ENCODE results near the gene CRELD2.

The CRELD2 gene, protein sequence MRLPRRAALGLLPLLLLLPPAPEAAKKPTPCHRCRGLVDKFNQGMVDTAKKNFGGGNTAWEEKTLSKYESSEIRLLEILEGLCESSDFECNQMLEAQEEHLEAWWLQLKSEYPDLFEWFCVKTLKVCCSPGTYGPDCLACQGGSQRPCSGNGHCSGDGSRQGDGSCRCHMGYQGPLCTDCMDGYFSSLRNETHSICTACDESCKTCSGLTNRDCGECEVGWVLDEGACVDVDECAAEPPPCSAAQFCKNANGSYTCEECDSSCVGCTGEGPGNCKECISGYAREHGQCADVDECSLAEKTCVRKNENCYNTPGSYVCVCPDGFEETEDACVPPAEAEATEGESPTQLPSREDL

GRCh38 chr22:49917974-49918910 is at the start of gene CRELD2, which contains the start of gene ALG12:
CRELD2 (plus strand) TSS chr22:49918634; CDS start chr22:49918770, 136 bp downstream.
ALG12 (minus strand) TSS chr22:49918438; CDS start chr22:49913765, 4,673 bp downstream.
- peak; percentile 99 for DNase-seq

DNA sequence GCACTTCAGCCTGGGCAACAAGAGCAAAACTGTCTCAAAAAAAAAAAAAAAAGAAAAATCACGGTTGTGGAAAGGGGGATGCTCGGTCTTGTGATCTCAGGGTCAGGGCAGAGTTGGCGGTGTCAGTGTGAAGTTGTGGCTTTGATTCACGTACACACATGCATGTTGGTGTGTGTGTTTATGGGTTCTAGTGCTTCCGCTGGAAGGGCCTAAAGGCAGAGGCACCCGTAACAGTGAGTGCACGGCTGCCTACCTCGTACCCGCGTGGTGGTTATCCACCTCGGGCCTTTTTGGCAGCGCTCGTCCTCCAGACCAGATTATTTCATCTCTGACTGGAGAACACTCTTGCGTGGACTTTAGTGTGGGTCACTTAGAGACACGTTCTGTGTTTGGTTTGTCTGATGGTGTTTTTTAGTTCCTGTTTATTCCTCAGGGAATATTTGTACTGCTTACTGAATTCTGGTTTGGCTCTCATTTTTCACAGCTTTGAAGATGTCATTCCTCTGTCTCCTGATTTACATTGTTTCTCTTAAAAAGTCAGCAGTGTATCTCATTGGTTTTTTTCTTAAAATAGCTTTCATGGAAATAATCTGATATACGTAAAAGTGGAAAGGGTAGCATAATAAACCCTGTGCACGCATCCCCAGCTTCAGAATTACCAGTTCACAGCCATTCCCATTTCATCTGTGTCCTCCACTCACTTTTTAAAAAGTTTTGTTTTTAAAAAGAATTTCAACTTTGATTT is 49.2 kb upstream of the CRELD2 start:
- ATAC-seq, result no peak

More at GRCh38 chr22:49917974-49918910, at the start of gene CRELD2, which contains the start of gene ALG12:
- ATAC-seq, result peak; percentile 99

DNA sequence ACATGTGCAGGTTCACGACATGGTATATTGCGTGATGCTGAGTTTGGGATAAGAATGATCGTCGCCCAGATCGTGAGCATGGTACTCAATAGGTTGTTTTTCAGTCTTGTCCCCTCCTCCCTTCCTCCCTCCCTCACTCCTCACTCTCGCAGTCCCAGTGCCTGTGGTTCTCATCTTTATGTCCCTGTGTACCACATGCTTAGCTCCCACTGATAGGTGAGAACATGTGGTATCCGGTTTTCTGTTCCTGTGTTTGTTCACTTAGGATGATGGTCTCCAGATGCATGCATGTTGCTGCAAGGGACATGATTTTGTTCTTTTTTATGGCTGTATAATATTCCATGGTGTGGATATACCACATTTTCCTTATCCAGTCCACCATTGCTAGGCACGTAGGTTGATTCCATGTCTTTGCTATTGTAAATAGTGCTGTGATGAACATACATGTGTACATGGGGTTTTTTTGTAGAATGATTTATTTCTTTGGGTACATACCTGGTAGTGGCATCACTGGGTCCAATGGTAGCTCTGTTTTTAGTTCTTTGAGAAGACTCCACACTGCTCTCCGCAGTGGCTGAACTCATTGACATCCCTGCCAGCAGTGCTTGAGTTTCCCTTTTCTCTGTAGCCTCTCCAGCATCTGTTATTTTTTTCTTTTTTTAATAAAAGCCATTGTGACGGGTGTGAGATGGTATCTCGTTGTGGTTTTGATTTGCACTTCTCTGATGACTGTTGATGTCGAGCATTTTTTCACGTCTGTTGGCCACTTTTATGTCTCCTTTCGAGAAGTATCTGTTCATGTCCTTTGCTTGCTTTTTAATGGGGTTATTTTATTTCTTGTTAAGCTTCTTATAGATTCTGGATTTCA is 48.4 kb upstream of the CRELD2 start:
- ATAC-seq, result peak; percentile 41
- no peak for DNase-seq

More for the DNA sequence above, 49.2 kb upstream of the CRELD2 start:
- no peak for DNase-seq

DNA sequence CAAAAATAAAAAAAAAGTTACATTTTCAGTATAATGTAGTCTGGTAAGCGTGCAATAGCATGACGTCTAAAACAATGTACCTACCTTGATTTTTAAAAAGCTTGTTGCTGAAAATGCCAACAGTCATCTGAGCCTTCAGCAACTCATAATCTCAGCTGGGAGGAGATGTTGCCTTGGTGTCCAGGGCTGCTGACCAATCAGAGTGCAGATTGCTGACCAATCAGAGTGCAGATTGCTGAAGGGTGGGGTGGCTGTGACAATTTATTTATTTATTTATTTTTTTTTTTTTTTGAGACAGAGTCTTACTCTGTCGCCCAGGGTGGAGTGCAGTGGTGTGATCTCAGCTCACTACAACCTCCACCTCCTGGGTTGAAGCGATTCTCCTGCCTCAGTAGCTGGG is 47.0 kb upstream of the CRELD2 start:
- ATAC-seq (no peak), DNase-seq (no peak)

GRCh38 chr22:49872347-49872746 is 46.1 kb upstream of the CRELD2 start:
- DNase-seq, result no peak
- no peak for ATAC-seq

DNA sequence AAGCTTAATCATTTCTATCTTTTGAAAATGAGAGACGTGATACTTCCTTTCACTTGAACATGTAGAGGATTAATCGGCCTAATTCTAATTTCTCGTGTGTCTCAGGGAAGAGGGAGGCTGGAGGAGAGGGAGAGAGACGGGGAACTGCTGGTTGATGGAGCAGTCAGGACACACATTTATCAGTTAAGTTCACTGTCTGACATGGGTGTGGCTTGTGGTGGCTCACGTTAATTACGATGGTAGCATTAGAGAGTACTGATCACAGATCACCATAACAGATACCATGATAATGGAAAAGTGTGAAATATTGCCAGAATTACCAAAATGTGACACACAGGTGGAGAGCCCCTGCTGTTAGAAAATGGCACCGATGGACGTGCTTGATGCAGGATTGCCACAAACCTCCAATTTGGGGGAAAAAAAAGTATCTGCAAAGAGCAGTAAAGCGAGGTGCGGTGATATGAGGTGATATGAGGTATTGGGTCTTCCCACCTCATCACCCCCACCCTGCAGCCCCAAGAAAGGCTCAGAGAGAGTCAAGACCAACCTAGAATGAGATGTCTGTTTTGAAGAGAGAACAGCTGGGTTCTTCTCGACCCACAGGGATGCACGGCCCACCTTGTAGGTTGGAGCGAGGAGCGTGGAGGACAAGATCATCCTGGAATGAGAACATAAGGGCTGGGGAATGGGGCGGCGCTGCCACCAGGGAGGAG is 45.0 kb upstream of the CRELD2 start:
- DNase-seq (no peak), ATAC-seq (no peak)

DNA sequence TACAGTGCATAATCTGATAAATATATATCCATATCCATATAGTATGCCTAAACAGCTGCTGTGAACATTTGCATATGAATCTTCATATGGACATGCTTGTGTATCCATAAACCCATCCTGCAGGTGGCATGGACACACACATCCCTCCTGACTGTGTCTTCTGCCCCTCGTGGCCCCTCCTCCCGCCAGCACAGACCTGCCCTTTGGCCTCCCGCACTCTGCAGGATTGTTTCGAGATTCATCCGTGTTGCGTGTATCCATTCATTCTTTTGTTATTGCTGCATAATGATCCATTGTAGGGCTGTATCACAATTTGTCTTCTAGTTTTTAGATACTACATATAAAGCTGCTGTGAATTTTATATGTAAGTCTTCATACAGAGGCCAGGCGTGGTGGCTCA is 40.8 kb upstream of the CRELD2 start:
- ATAC-seq, result no peak
- DNase-seq, result no peak

DNA sequence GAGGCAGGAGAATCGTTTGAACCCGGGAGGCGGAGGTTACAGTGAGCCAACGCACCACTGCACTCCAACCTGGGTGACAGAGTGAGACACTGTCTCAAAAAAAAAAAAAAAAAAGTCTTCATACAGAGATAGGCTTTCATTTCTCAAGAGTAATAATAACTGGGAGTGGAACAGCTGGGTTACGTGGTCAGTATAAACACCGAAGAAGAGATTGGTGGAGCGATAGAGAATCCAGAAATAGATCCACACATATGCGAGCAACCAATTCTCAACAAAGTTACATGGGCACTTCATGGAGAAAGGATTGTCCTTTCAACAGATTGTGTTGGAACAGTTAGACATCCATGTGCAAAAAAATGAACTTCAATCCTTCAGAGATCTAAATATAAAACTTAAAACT is 40.2 kb upstream of the CRELD2 start:
- DNase-seq (no peak), ATAC-seq (no peak)

- DNase-seq (no peak), ATAC-seq (no peak)
Observed at GRCh38 chr22:49879871-49880270, 38.6 kb upstream of the CRELD2 start.

GRCh38 chr22:49880281-49880680 is 38.2 kb upstream of the CRELD2 start:
- no peak for DNase-seq
- ATAC-seq, result no peak

- DNase-seq (no peak), ATAC-seq (no peak)
Observed at GRCh38 chr22:49881856-49882255, 36.6 kb upstream of the CRELD2 start.

DNA sequence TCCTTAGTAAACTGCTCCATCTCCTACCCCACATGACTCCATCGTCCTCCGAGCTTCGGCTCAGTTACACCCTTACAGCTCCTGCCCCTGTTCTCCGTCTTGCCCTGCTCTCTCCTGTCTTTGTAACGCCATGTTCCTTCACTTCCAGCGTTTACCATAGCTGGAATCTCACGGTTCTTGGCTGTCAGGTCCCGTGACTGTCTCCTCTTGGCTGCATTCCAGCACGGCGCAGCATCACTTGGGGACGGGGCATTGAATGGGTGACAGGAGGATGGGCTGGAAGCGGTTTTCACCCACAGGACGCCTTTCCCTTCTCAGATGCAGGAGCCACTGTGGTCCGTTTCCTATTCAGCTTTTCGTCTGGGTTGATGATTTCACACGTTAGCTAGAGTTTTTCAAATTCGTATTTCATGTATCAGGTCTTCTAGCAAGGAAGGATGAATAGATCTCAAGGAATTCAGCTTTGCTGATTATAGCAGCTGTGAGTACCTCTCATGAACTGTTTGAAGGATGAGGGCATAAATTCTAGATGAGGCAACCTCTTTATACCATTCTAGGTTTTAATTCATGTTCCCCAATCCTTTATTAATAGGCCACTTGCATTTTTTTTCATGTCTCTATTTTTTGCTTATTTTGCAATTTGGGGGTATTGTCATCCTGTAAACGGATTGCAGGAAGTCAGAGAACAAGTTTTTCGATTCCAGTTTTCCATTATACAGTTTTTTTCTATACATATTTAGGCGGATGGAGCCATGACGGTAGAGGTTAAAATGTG is 35.7 kb upstream of the CRELD2 start:
- DNase-seq, result no peak
- no peak for ATAC-seq

- no peak for DNase-seq
Observed at GRCh38 chr22:49883294-49883640, 35.2 kb upstream of the CRELD2 start.

GRCh38 chr22:49884075-49884474 is 34.4 kb upstream of the CRELD2 start:
- ATAC-seq (no peak), DNase-seq (no peak)

More at GRCh38 chr22:49883294-49883640, 35.2 kb upstream of the CRELD2 start:
- no peak for ATAC-seq

GRCh38 chr22:49884503-49885260 is 33.8 kb upstream of the CRELD2 start:
- DNase-seq, result no peak

DNA sequence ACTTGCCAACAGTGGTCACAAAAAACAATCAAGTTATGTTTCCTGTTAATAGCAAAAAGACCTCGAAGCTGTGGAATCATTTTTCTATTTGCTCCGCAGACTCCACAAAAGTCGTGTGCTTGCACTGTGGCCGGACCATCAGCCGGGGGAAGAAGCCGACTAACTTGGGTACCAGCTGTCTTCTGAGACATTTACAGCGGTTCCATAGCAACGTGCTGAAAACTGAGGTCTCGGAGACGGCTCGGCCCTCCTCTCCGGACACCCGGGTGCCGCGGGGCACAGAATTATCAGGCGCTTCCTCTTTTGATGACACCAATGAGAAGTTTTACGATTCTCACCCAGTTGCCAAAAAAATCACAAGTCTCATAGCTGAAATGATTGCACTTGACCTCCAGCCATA is 33.2 kb upstream of the CRELD2 start:
- no peak for ATAC-seq
- DNase-seq, result no peak

More at GRCh38 chr22:49884503-49885260, 33.8 kb upstream of the CRELD2 start:
- no peak for ATAC-seq

DNA sequence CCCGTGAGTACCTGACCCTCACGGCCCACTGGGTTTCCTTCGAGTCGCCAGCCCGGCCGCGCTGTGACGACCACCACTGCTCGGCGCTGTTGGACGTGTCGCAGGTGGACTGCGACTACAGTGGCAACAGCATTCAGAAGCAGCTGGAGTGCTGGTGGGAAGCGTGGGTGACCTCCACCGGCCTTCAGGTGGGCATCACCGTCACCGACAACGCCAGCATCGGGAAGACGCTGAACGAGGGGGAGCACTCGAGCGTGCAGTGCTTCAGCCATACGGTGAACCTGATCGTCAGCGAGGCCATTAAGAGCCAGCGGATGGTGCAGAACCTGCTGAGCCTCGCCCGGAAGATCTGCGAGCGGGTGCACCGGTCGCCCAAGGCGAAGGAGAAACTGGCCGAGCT is 32.6 kb upstream of the CRELD2 start:
- DNase-seq, result no peak
- no peak for ATAC-seq

- DNase-seq (no peak), ATAC-seq (no peak)
Observed at GRCh38 chr22:49886346-49887063, 31.9 kb upstream of the CRELD2 start.
